GM12878 (cell line): ENCODE results near the gene PTPRN2. TPM values are rescaled to one million over a fixed set of nuclear protein-coding genes. Genes with fewer than 3 reads are reported as not detected.

Source experiments
- ATAC-seq: fragments of 200-7000 bp; cut with Tn5 transposase; 3 replicates; pipeline ENCODE4 v1.9.1; 2020; ENCODE audit warnings: mild to moderate bottlenecking, moderate library complexity
- BruUV-seq: library from RNA; stranded (reverse); fragments of 400-500 nt; replicated peaks from 2 replicates; lab custom pipeline; 2021; lab: Mats Ljungman, UMichigan
- CTCF ChIA-PET: fragments of 300-600 bp; sonication (Branson Sonifier 250); formaldehyde crosslinking; extraction: SDS; loops from one replicate; lab custom pipeline; 2021; ENCODE audit warnings: inconsistent platforms; lab: Yijun Ruan, JAX
- POLR2A ChIA-PET: fragments of 350-600 bp; formaldehyde crosslinking; extraction: SDS; loops from one replicate; lab custom pipeline; 2021; ENCODE audit warnings: inconsistent platforms; lab: Charles Lee
- RAD21 ChIA-PET: fragments of 300-600 bp; sonication (Branson Sonifier 250); formaldehyde crosslinking; loops from one replicate; lab custom pipeline; 2023; ENCODE audit warnings: antibody characterized with exemption; ENCODE audit not compliant: unreplicated experiment; lab: Charles Lee
- SMC1A ChIA-PET: fragments of 300-600 bp; sonication (Branson Sonifier 250); formaldehyde crosslinking; loops from one replicate; lab custom pipeline; 2023; ENCODE audit not compliant: unreplicated experiment, uncharacterized antibody; lab: Charles Lee
- DNase-seq: peaks from one replicate; pipeline ENCODE4 v3.0.0-alpha.2; 2011; ENCODE audit warnings: low read depth, low spot score
- FAIRE-seq: peaks from 3 replicates; lab custom pipeline; 2011; peaks lifted over from hg19 to GRCh38; lab: Jason Lieb, UNC
- H2AFZ ChIP-seq: 2 replicates; pipeline ENCODE4 v1.6.0; 2011; ENCODE audit warnings: low read depth, low read length, control low read depth; ENCODE audit not compliant: control insufficient read depth
- H3K27ac ChIP-seq: 2 replicates; pipeline ENCODE4 v1.5.1; 2011; ENCODE audit warnings: control low read depth; ENCODE audit not compliant: control insufficient read depth, insufficient read depth
- H3K27me3 ChIP-seq, 2 experiments: replicated peaks in 1 of 2; 2 replicates each; pipeline versions ENCODE4 v1.6.0 to v1.6.1; 2011; ENCODE audit warnings: low read length in 1 of 2; ENCODE audit not compliant: control insufficient read depth in 2 of 2, insufficient read depth in 2 of 2
- H3K36me3 ChIP-seq, 2 experiments: 2 replicates each; pipeline ENCODE4 v1.5.1; 2011; ENCODE audit warnings: low read length in 1 of 2; ENCODE audit not compliant: control insufficient read depth in 2 of 2, insufficient read depth in 2 of 2
- H3K4me1 ChIP-seq: 2 replicates; pipeline ENCODE4 v1.6.1; 2011; ENCODE audit warnings: mild to moderate bottlenecking, low read length, moderate library complexity, mixed read lengths; ENCODE audit not compliant: control insufficient read depth, insufficient read depth
- H3K4me2 ChIP-seq: 2 replicates; pipeline ENCODE4 v1.6.0; 2011; ENCODE audit warnings: control low read depth; ENCODE audit not compliant: control insufficient read depth, insufficient read depth
- H3K4me3 ChIP-seq: fragments of 200-600 bp; sonication (generic); 2 replicates; pipeline ENCODE4 v1.5.1; 2016
- H3K79me2 ChIP-seq: 2 replicates; pipeline ENCODE4 v1.6.0; 2011; ENCODE audit warnings: low read length; ENCODE audit not compliant: control insufficient read depth, insufficient read depth
- H3K9ac ChIP-seq: 2 replicates; pipeline ENCODE4 v1.8.0; 2011; ENCODE audit warnings: low read length, control low read depth, mixed read lengths; ENCODE audit not compliant: control insufficient read depth, insufficient read depth
- H3K9me3 ChIP-seq: replicated peaks from 3 replicates; pipeline ENCODE4 v1.5.1; 2011; ENCODE audit warnings: mild to moderate bottlenecking, low read length; ENCODE audit not compliant: control insufficient read depth, insufficient read depth
- H4K20me1 ChIP-seq: 2 replicates; pipeline ENCODE4 v1.6.0; 2011; ENCODE audit not compliant: control insufficient read depth, insufficient read depth
- ATF2 ChIP-seq: IDR thresholded peaks from 2 replicates; pipeline ENCODE4 v1.6.1; 2012; ENCODE audit warnings: low read length, inconsistent platforms
- ATF3 ChIP-seq: IDR thresholded peaks from 2 replicates; pipeline ENCODE4 v1.6.1; 2011; ENCODE audit warnings: low read depth, mild to moderate bottlenecking, low read length, moderate library complexity, borderline replicate concordance; ENCODE audit errors: extremely low read depth
- BCL11A ChIP-seq: IDR thresholded peaks from 2 replicates; pipeline ENCODE4 v1.6.1; 2011; ENCODE audit warnings: low read depth, low read length
- CEBPZ ChIP-seq: fragments of 150-350 bp; IDR thresholded peaks from 2 replicates; pipeline ENCODE4 v1.6.1; 2016; ENCODE audit warnings: low read depth, low read length
- CTCF ChIP-seq, 3 experiments: IDR thresholded peaks in 2 of 3; conservative IDR thresholded peaks in 1 of 3; 2 replicates each; pipeline ENCODE4 v1.5.1; 2011; ENCODE audit warnings: low read depth in 3 of 3, low read length in 3 of 3, mild to moderate bottlenecking in 3 of 3, control low read depth in 2 of 3, moderate library complexity in 2 of 3, inconsistent platforms in 1 of 3, mixed read lengths in 1 of 3; ENCODE audit not compliant: control insufficient read depth in 2 of 3, insufficient read depth in 1 of 3; ENCODE audit errors: extremely low read depth in 1 of 3
- EZH2 ChIP-seq: IDR thresholded peaks from 2 replicates; pipeline ENCODE4 v1.6.1; 2012; ENCODE audit warnings: low read depth, mild to moderate bottlenecking, control low read depth, inconsistent platforms, low read length, borderline replicate concordance; ENCODE audit not compliant: control insufficient read depth
- GATAD2B ChIP-seq: fragments of 450-650 bp; conservative IDR thresholded peaks from 2 replicates; pipeline ENCODE4 v1.6.1; 2017; ENCODE audit warnings: low read depth, mild to moderate bottlenecking, moderate library complexity
- KLF5 ChIP-seq: fragments of 450-650 bp; IDR thresholded peaks from 2 replicates; pipeline ENCODE4 v1.6.1; 2014; ENCODE audit warnings: mild to moderate bottlenecking; ENCODE audit not compliant: partially characterized antibody
- MTA3 ChIP-seq: IDR thresholded peaks from 2 replicates; pipeline ENCODE4 v1.6.1; 2012; ENCODE audit warnings: low read length, inconsistent platforms, borderline replicate concordance
- NFIC ChIP-seq: IDR thresholded peaks from 2 replicates; pipeline ENCODE4 v1.6.1; 2012; ENCODE audit warnings: low read depth, mild to moderate bottlenecking, inconsistent platforms, low read length, moderate library complexity
- PAX8 ChIP-seq: fragments of 450-650 bp; IDR thresholded peaks from 2 replicates; pipeline ENCODE4 v1.6.1; 2017; ENCODE audit warnings: mild to moderate bottlenecking, moderate library complexity
- RAD21 ChIP-seq: IDR thresholded peaks from 2 replicates; pipeline ENCODE4 v1.6.1; 2011; ENCODE audit warnings: mild to moderate bottlenecking, low read depth, low read length, moderate library complexity; ENCODE audit not compliant: insufficient read depth
- SMARCA5 ChIP-seq: fragments of 450-650 bp; IDR thresholded peaks from 2 replicates; pipeline ENCODE4 v1.6.1; 2017; ENCODE audit warnings: mild to moderate bottlenecking
- SP1 ChIP-seq: IDR thresholded peaks from one replicate; pipeline ENCODE4 v1.6.1; 2011; ENCODE audit warnings: low read depth, low read length
- SUPT20H ChIP-seq: IDR thresholded peaks from 2 replicates; pipeline ENCODE4 v1.6.1; 2011; ENCODE audit warnings: low read depth, mild to moderate bottlenecking, low read length, moderate library complexity, borderline replicate concordance; ENCODE audit not compliant: control insufficient read depth
- ZBTB33 ChIP-seq: fragments of 450-650 bp; IDR thresholded peaks from 2 replicates; pipeline ENCODE4 v1.6.1; 2017; ENCODE audit warnings: mild to moderate bottlenecking
- WGBS: methylation state at CpG from one replicate; pipeline ENCODE4 v1.1.6; 2016; ENCODE audit warnings: low lambda C conversion rate; ENCODE audit not compliant: insufficient replicate concordance, insufficient coverage; ENCODE audit errors: missing lambda C conversion rate; 5-methylcytosine and 5-hydroxymethylcytosine counted together
- in situ Hi-C: fragments of 300-500 bp; cut with MboI; formaldehyde crosslinking; loops from 9 replicates; pipeline ENCODE4 v1.14.3; 2018; ENCODE audit warnings: mixed read lengths
- intact Hi-C: fragments of 100-400 bp; cut with micrococcal nuclease; formaldehyde crosslinking; loops from one replicate; pipeline ENCODE4 v1.14.2; 2022; ENCODE audit not compliant: unreplicated experiment
- polyA plus RNA-seq, 11 experiments: library from polyadenylated mRNA; depleted of rRNA in 4 of 11; unstranded in 6 of 11; stranded (reverse) in 5 of 11; fragments of >200 nt; fragmentation: Nextera tagmentation in 4 of 11; fragmentation: Illumina TruSeq in 1 of 11; extraction: Ambion mirVana in 4 of 11; extraction: Trizol in 1 of 11; gene quantifications; 1 replicate in 1 of 11; 2 replicates in 10 of 11; pipeline versions ENCODE4 v1.2.1 to v1.2.3, GENCODE V29; 2011 to 2016; ENCODE audit warnings: inconsistent platforms in 2 of 11, missing spikeins in 2 of 11, low read depth in 1 of 11
- total RNA-seq, 4 experiments: library from RNA; depleted of rRNA in 3 of 4; stranded (reverse); fragments of >200 nt in 3 of 4; fragmentation: Illumina TruSeq in 1 of 4; extraction: Trizol in 1 of 4; gene quantifications; 2 replicates each; pipeline versions ENCODE4 v1.2.1 to v1.2.3, GENCODE V29; 2013 to 2021

Gene PTPRN2
- total and polyA plus RNA-seq, 10 of the 15 experiments (the other 5 are each of a cell fraction or from before 2014, with no cell fraction given) = 5.4 TPM; not detected in 9

GRCh38 chr7:158588878-158589442 is 1.3 kb upstream of the PTPRN2 start:
- ChIA-PET RAD21 (no interaction called here), CTCF (no interaction called here), SMC1A (no interaction called here), POLR2A (no interaction called here)
- Histone ChIP-seq H3K27ac (no peak overlapping the region), H3K79me2 (no peaks in the 10 kb centered on the region), H3K9me3 (no peaks in the 10 kb centered on the region), H3K4me1 (no peaks in the 10 kb centered on the region), H2AFZ (no peak overlapping the region), H3K4me3 (no peak overlapping the region), H3K27me3 (no peaks in the 10 kb centered on the region), H4K20me1 (no peaks in the 10 kb centered on the region), H3K9ac (no peak overlapping the region), H3K36me3 (no peaks in the 10 kb centered on the region), H3K4me2 (no peak overlapping the region)
- no peak for ATAC-seq
- 61% methylated on average over 16 of the region's 16 CpGs for WGBS
- no peak for DNase-seq
- no peak for FAIRE-seq
- in situ Hi-C loops = no loop called here
- no TSS peak for BruUV-seq
- intact Hi-C loops = no loop called here
- no peak for TF ChIP-seq GATAD2B
- no peak for TF ChIP-seq BCL11A
- no peak for TF ChIP-seq ZBTB33
- no peak for TF ChIP-seq SUPT20H
- no peak for TF ChIP-seq CEBPZ
- no peak for TF ChIP-seq RAD21
- TF ChIP-seq NFIC = no peak
- no peak for TF ChIP-seq KLF5
- TF ChIP-seq PAX8 = no peak
- no peak for TF ChIP-seq ATF3
- TF ChIP-seq CTCF (IDR thresholded peaks at IDR 0.05 in 2 of 3, conservative IDR thresholded peaks at IDR 0.05 in 1 of 3; ENCODE audit: control insufficient read depth in 2 of 3, extremely low read depth in 1 of 3, insufficient read depth in 1 of 3, low read depth in 3 of 3, low read length in 3 of 3) = no peak
- no peak for TF ChIP-seq SP1
- no peak for TF ChIP-seq MTA3
- TF ChIP-seq ATF2 = no peak
- no peak for TF ChIP-seq EZH2
- no peak for TF ChIP-seq SMARCA5
